Smooth muscle cell (in vitro differentiated cells): ENCODE data around the gene CHTOP. TPM values are rescaled to one million over a fixed set of nuclear protein-coding genes. Genes with fewer than 3 reads are reported as not detected.

Source experiments
- DNase-seq: peaks from one replicate; lab custom pipeline; 2025; ENCODE audit not compliant: unreplicated experiment; lab: John Stamatoyannopoulos, UW
- H2AFZ ChIP-seq: fragments of 200-600 bp; sonication (generic); 2 replicates; pipeline ENCODE4 v1.6.0; 2016; ENCODE audit warnings: antibody characterized with exemption, low read depth, mild to moderate bottlenecking
- H3F3A ChIP-seq: fragments of 200-600 bp; sonication (generic); 2 replicates; pipeline ENCODE4 v1.6.0; 2017; ENCODE audit warnings: antibody characterized with exemption, low read depth
- H3K27ac ChIP-seq: fragments of 200-600 bp; sonication (generic); 2 replicates; pipeline ENCODE4 v1.5.1; 2016; ENCODE audit warnings: low read depth, mild to moderate bottlenecking
- H3K27me3 ChIP-seq: fragments of 200-600 bp; sonication (generic); 2 replicates; pipeline ENCODE4 v1.6.1; 2016; ENCODE audit warnings: low read depth, mild to moderate bottlenecking
- H3K36me3 ChIP-seq: fragments of 200-600 bp; sonication (generic); 2 replicates; pipeline ENCODE4 v1.5.1; 2016; ENCODE audit warnings: low read depth
- H3K4me1 ChIP-seq: fragments of 200-600 bp; sonication (generic); 2 replicates; pipeline ENCODE4 v1.5.1; 2016; ENCODE audit warnings: low read depth
- H3K4me2 ChIP-seq: fragments of 200-600 bp; sonication (generic); 2 replicates; pipeline ENCODE4 v1.6.0; 2016; ENCODE audit warnings: mild to moderate bottlenecking
- H3K4me3 ChIP-seq: fragments of 200-600 bp; sonication (generic); 2 replicates; pipeline ENCODE4 v1.5.1; 2016; ENCODE audit warnings: mild to moderate bottlenecking
- H3K79me2 ChIP-seq: fragments of 200-600 bp; sonication (generic); 2 replicates; pipeline ENCODE4 v1.6.0; 2016; ENCODE audit warnings: low read depth, mild to moderate bottlenecking
- H3K9ac ChIP-seq: fragments of 200-600 bp; sonication (generic); 2 replicates; pipeline ENCODE4 v1.6.0; 2016; ENCODE audit warnings: low read depth
- H3K9me3 ChIP-seq: fragments of 200-600 bp; sonication (generic); replicated peaks from 2 replicates; pipeline ENCODE4 v1.5.1; 2016; ENCODE audit warnings: low read depth
- H4K20me1 ChIP-seq: fragments of 200-600 bp; sonication (generic); 2 replicates; pipeline ENCODE4 v1.6.0; 2016; ENCODE audit warnings: low read depth
- CTCF ChIP-seq: fragments of 200-600 bp; sonication (generic); IDR thresholded peaks from 2 replicates; pipeline ENCODE4 v1.5.1; 2017; ENCODE audit warnings: borderline replicate concordance, mild to moderate bottlenecking, antibody characterized with exemption; ENCODE audit not compliant: insufficient read depth, poor library complexity, severe bottlenecking
- WGBS: methylation state at CpG from one replicate; pipeline ENCODE4 v1.1.7; 2016; ENCODE audit warnings: low lambda C conversion rate; 5-methylcytosine and 5-hydroxymethylcytosine counted together
- polyA plus RNA-seq: library from polyadenylated mRNA; unstranded; fragments of >200 nt; fragmentation: Nextera tagmentation; extraction: Ambion mirVana; gene quantifications from 2 replicates; pipeline ENCODE4 v1.2.1, GENCODE V29; 2016
- total RNA-seq: library from RNA; depleted of rRNA; stranded (reverse); fragments of >200 nt; gene quantifications from 2 replicates; pipeline ENCODE4 v1.2.3, GENCODE V29; 2014

The CHTOP gene
- total and polyA plus RNA-seq, 2 experiments from 2014 or later: 47.8 to 50.2 TPM

- Histone ChIP-seq H3K4me1 (peaks cover 17% of the 10 kb centered on the region), H3K4me2 (peak overlapping the region; percentile 93), H3K27ac (no peak overlapping the region), H3K9me3 (no peaks in the 10 kb centered on the region), H4K20me1 (no peaks in the 10 kb centered on the region), H3F3A (no peaks in the 10 kb centered on the region), H3K27me3 (peaks cover 39% of the 10 kb centered on the region), H3K9ac (no peak overlapping the region), H3K36me3 (no peaks in the 10 kb centered on the region), H3K79me2 (no peaks in the 10 kb centered on the region), H2AFZ (peak overlapping the region; percentile 85), H3K4me3 (peak overlapping the region; percentile 52)
- 2% methylated on average over 68 of the region's 73 CpGs for WGBS
- DNase-seq: peak; percentile 20
- peak; percentile 1 for TF ChIP-seq CTCF
Observed at GRCh38 chr1:153679337-153680119, 45.7 kb downstream of the CHTOP start.

GRCh38 chr1:153680120-153680403 lies 46.2 kb downstream of the CHTOP start:
- H3K79me2 ChIP-seq: no peaks in the 10 kb centered on the region
- H3F3A ChIP-seq: no peaks in the 10 kb centered on the region
- H3K4me3 ChIP-seq: peak overlapping the region; percentile 52
- H3K9me3 ChIP-seq: no peaks in the 10 kb centered on the region
- no peak overlapping the region for H3K9ac ChIP-seq
- no peak overlapping the region for H3K4me2 ChIP-seq
- no peak overlapping the region for H3K27ac ChIP-seq
- peaks cover 39% of the 10 kb centered on the region for H3K27me3 ChIP-seq
- no peaks in the 10 kb centered on the region for H3K36me3 ChIP-seq
- DNase-seq: no peak
- no peaks in the 10 kb centered on the region for H4K20me1 ChIP-seq
- WGBS: no CpG with 5 or more reads among the region's 10 CpGs
- TF ChIP-seq CTCF: no peak
- peaks cover 17% of the 10 kb centered on the region for H3K4me1 ChIP-seq
- no peak overlapping the region for H2AFZ ChIP-seq

GRCh38 chr1:153682730-153683129 lies 48.9 kb downstream of the CHTOP start:
- H3K79me2 ChIP-seq: no peaks in the 10 kb centered on the region
- H3K27me3 ChIP-seq: peaks cover 39% of the 10 kb centered on the region
- 87% methylated on average over 7 of the region's 7 CpGs for WGBS
- no peaks in the 10 kb centered on the region for H3F3A ChIP-seq
- no peak for DNase-seq
- no peak for TF ChIP-seq CTCF
- H3K4me3 ChIP-seq: no peak overlapping the region
- H3K36me3 ChIP-seq: no peaks in the 10 kb centered on the region
- no peaks in the 10 kb centered on the region for H4K20me1 ChIP-seq
- no peak overlapping the region for H2AFZ ChIP-seq
- H3K4me2 ChIP-seq: no peak overlapping the region
- H3K4me1 ChIP-seq: peaks cover 17% of the 10 kb centered on the region
- no peak overlapping the region for H3K9ac ChIP-seq
- no peak overlapping the region for H3K27ac ChIP-seq
- H3K9me3 ChIP-seq: no peaks in the 10 kb centered on the region

- H2AFZ ChIP-seq: no peak overlapping the region
- no peaks in the 10 kb centered on the region for H3F3A ChIP-seq
- no peaks in the 10 kb centered on the region for H3K79me2 ChIP-seq
- H3K9ac ChIP-seq: no peak overlapping the region
- H3K27ac ChIP-seq: no peak overlapping the region
- no peak for DNase-seq
- 96% methylated on average over 5 of the region's 5 CpGs for WGBS
- no peaks in the 10 kb centered on the region for H4K20me1 ChIP-seq
- no peaks in the 10 kb centered on the region for H3K36me3 ChIP-seq
- no peak for TF ChIP-seq CTCF
- no peaks in the 10 kb centered on the region for H3K9me3 ChIP-seq
- peaks cover 28% of the 10 kb centered on the region for H3K27me3 ChIP-seq
- H3K4me2 ChIP-seq: no peak overlapping the region
- peaks cover 7% of the 10 kb centered on the region for H3K4me1 ChIP-seq
- no peak overlapping the region for H3K4me3 ChIP-seq
Observed at GRCh38 chr1:153683854-153684253, 50.0 kb downstream of the CHTOP start.
